ENCODE measurements around the gene ZNF560.
A peak's percentile ranks its signal among the peaks of the same experiment; 100 is the strongest.

ZNF560 gene

GRCh38 chr19:9535934-9536333, 37.5 kb upstream of the ZNF560 start:
- Histone ChIP-seq H3K4me1 (ENCODE audit: control extremely low read depth in 1 of 4, control insufficient read depth in 4 of 4, insufficient read depth in 4 of 4, low read length in 3 of 4) (peaks cover 0 to 11% (median 1%) of the 10 kb centered on the region in 4 experiments), H3K27ac (ENCODE audit: insufficient read depth in 1 of 2, low read depth in 1 of 2, low read length in 2 of 2, poor library complexity in 1 of 2, severe bottlenecking in 2 of 2) (no peak overlapping the region), H3K4me3 (ENCODE audit: control insufficient read depth in 1 of 7, extremely low read depth in 1 of 7, insufficient read depth in 4 of 7, low read depth in 2 of 7, low read length in 6 of 7) (no peak overlapping the region), H3K9me3 (ENCODE audit: control extremely low read depth in 1 of 5, control insufficient read depth in 4 of 5, insufficient read depth in 2 of 5, low read depth in 1 of 5, low read length in 4 of 5) (peaks cover 14 to 66% (median 53%) of the 10 kb centered on the region in 5 experiments), H3K27me3 (replicated peaks in 2 of 5; ENCODE audit: control insufficient read depth in 4 of 5, insufficient read depth in 5 of 5, low read length in 4 of 5) (no peaks in the 10 kb centered on the region), H3K36me3 (ENCODE audit: control insufficient read depth in 4 of 4, insufficient read depth in 4 of 4, low read length in 3 of 4) (peaks cover 44 to 59% (median 52%) of the 10 kb centered on the region in 4 experiments)
- no peak for DNase-seq
- ChIA-PET CTCF (no interaction called here), POLR2A (interaction anchor here (0.6 kb wide), 1 partner anchor 231 kb away, joined by 5 read pairs; no protein-coding TSS in a partner anchor)
- 100% methylated on average over 1 of the region's 4 CpGs for WGBS (ENCODE audit: insufficient coverage)

DNA sequence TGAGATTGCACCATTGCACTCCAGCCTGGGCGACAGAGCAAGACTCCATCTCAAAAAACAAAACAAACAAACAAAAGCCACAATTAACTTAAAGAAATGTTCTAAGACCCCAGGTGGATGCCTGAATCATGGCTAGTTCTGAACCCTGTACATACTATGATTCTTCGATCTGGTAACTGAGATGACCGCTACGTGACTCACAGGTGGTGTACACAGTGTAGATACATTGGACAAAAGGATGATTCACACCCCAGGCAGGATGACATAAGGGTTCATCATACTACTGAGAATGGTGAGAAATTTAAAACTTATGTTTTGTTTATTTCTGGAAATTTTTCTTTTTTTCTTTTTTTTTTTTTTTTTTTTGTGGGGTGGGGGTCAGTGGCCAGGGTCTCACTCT, 33.5 kb upstream of the ZNF560 start:
- POLR2A ChIA-PET, result no interaction called here
- Histone ChIP-seq H3K4me3 (ENCODE audit: control insufficient read depth in 1 of 7, extremely low read depth in 1 of 7, insufficient read depth in 4 of 7, low read depth in 2 of 7, low read length in 6 of 7) (no peak overlapping the region), H3K9me3 (ENCODE audit: control extremely low read depth in 1 of 5, control insufficient read depth in 4 of 5, insufficient read depth in 2 of 5, low read depth in 1 of 5, low read length in 4 of 5) (peaks cover 27 to 96% (median 84%) of the 10 kb centered on the region in 5 experiments), H3K27me3 (replicated peaks in 2 of 5; ENCODE audit: control insufficient read depth in 4 of 5, insufficient read depth in 5 of 5, low read length in 4 of 5) (no peaks in the 10 kb centered on the region), H3K27ac (ENCODE audit: insufficient read depth in 1 of 2, low read depth in 1 of 2, low read length in 2 of 2, poor library complexity in 1 of 2, severe bottlenecking in 2 of 2) (no peak overlapping the region), H3K36me3 (ENCODE audit: control insufficient read depth in 4 of 4, insufficient read depth in 4 of 4, low read length in 3 of 4) (peaks cover 70 to 97% (median 83%) of the 10 kb centered on the region in 4 experiments), H3K4me1 (ENCODE audit: control extremely low read depth in 1 of 4, control insufficient read depth in 4 of 4, insufficient read depth in 4 of 4, low read length in 3 of 4) (no peaks in the 10 kb centered on the region)
- DNase-seq, result no peak
- WGBS (ENCODE audit: insufficient coverage), result 95% methylated on average over 3 of the region's 4 CpGs
- CTCF ChIA-PET, result no interaction called here

GRCh38 chr19:9528757-9529336, 30.4 kb upstream of the ZNF560 start:
- 100% methylated on average over 1 of the region's 5 CpGs for WGBS (ENCODE audit: insufficient coverage)
- Histone ChIP-seq H3K27me3 (replicated peaks in 2 of 5; ENCODE audit: control insufficient read depth in 4 of 5, insufficient read depth in 5 of 5, low read length in 4 of 5) (no peaks in the 10 kb centered on the region), H3K36me3 (ENCODE audit: control insufficient read depth in 4 of 4, insufficient read depth in 4 of 4, low read length in 3 of 4) (peaks cover 47 to 83% (median 63%) of the 10 kb centered on the region in 4 experiments), H3K4me3 (ENCODE audit: control insufficient read depth in 1 of 7, extremely low read depth in 1 of 7, insufficient read depth in 4 of 7, low read depth in 2 of 7, low read length in 6 of 7) (peak overlapping the region in 1 of 7 experiments; percentile 35), H3K9me3 (ENCODE audit: control extremely low read depth in 1 of 5, control insufficient read depth in 4 of 5, insufficient read depth in 2 of 5, low read depth in 1 of 5, low read length in 4 of 5) (peaks cover 22 to 92% (median 74%) of the 10 kb centered on the region in 5 experiments), H3K27ac (ENCODE audit: insufficient read depth in 1 of 2, low read depth in 1 of 2, low read length in 2 of 2, poor library complexity in 1 of 2, severe bottlenecking in 2 of 2) (no peak overlapping the region), H3K4me1 (ENCODE audit: control extremely low read depth in 1 of 4, control insufficient read depth in 4 of 4, insufficient read depth in 4 of 4, low read length in 3 of 4) (no peaks in the 10 kb centered on the region)
- CTCF ChIA-PET, result no interaction called here
- peak; percentile 11 to 52 (median 34) for DNase-seq
- POLR2A ChIA-PET, result no interaction called here

DNA sequence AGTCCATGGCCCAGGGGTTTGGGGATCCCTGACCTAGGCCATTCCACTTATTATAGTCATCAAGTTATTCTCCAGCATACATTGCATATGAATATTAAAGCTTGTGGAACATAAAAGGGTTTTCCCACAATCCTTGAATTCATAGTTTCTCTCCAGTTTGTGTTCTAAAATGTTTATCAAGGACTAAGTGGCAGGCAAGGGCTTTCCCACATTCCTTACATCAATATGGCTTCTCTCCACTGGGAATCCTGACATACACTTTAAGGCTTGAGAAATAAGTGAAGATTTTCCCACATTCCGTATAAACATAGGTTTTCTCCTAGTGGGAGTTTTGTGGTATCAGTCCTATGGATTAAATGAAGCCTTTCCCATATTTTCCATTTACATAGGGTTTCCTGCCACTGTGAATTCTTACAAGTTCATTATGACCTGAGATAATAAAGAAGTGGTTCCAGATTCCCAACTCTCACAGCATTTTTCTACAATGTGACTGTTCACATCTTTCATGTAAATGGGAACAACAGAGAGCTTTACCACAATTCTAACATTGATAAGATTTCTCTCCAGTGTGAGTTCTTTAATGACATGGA, 25.6 kb upstream of the ZNF560 start:
- Histone ChIP-seq H3K4me3 (ENCODE audit: control insufficient read depth in 1 of 7, extremely low read depth in 1 of 7, insufficient read depth in 4 of 7, low read depth in 2 of 7, low read length in 6 of 7) (no peak overlapping the region), H3K27me3 (replicated peaks in 2 of 5; ENCODE audit: control insufficient read depth in 4 of 5, insufficient read depth in 5 of 5, low read length in 4 of 5) (no peaks in the 10 kb centered on the region), H3K27ac (ENCODE audit: insufficient read depth in 1 of 2, low read depth in 1 of 2, low read length in 2 of 2, poor library complexity in 1 of 2, severe bottlenecking in 2 of 2) (no peak overlapping the region), H3K36me3 (ENCODE audit: control insufficient read depth in 4 of 4, insufficient read depth in 4 of 4, low read length in 3 of 4) (peaks cover 5 to 43% (median 24%) of the 10 kb centered on the region in 4 experiments), H3K9me3 (ENCODE audit: control extremely low read depth in 1 of 5, control insufficient read depth in 4 of 5, insufficient read depth in 2 of 5, low read depth in 1 of 5, low read length in 4 of 5) (peaks cover 12 to 82% (median 67%) of the 10 kb centered on the region in 5 experiments), H3K4me1 (ENCODE audit: control extremely low read depth in 1 of 4, control insufficient read depth in 4 of 4, insufficient read depth in 4 of 4, low read length in 3 of 4) (no peaks in the 10 kb centered on the region)
- ChIA-PET POLR2A (no interaction called here), CTCF (no interaction called here)
- no CpG with 5 or more reads among the region's 1 CpG for WGBS (ENCODE audit: insufficient coverage)
- no peak for DNase-seq

DNA sequence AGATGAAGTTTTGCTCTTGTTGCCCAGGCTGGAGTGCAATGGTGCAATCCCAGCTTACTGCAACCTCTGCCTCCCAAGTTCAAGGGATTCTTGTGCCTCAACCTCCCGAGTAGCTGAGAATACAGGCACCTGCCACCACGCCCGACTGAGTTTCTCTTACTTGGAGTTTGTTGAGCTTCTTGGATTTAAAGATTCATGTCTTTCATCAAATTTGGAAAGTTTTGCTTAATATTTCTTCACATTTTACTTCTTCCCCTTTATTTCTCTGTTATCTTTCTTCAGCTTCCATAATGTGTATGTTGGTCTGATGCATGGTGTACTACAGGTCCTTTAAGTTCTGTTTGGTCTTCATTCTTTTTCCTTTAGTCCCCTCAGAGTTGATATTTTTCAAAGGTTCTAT, 8.9 kb upstream of the ZNF560 start:
- CTCF ChIA-PET, result no interaction called here
- H3K4me3 ChIP-seq (ENCODE audit: control insufficient read depth in 1 of 7, extremely low read depth in 1 of 7, insufficient read depth in 4 of 7, low read depth in 2 of 7, low read length in 6 of 7), result no peak overlapping the region
- H3K9me3 ChIP-seq (ENCODE audit: control extremely low read depth in 1 of 5, control insufficient read depth in 4 of 5, insufficient read depth in 2 of 5, low read depth in 1 of 5, low read length in 4 of 5), result peaks cover 3 to 47% (median 14%) of the 10 kb centered on the region in 5 experiments
- H3K4me1 ChIP-seq (ENCODE audit: control extremely low read depth in 1 of 4, control insufficient read depth in 4 of 4, insufficient read depth in 4 of 4, low read length in 3 of 4), result no peaks in the 10 kb centered on the region
- DNase-seq, result no peak
- no peaks in the 10 kb centered on the region for H3K27me3 ChIP-seq (replicated peaks in 2 of 5; ENCODE audit: control insufficient read depth in 4 of 5, insufficient read depth in 5 of 5, low read length in 4 of 5)
- H3K27ac ChIP-seq (ENCODE audit: insufficient read depth in 1 of 2, low read depth in 1 of 2, low read length in 2 of 2, poor library complexity in 1 of 2, severe bottlenecking in 2 of 2), result no peak overlapping the region
- POLR2A ChIA-PET, result no interaction called here
- WGBS (ENCODE audit: insufficient coverage), result no CpG with 5 or more reads among the region's 3 CpGs
- H3K36me3 ChIP-seq (ENCODE audit: control insufficient read depth in 4 of 4, insufficient read depth in 4 of 4, low read length in 3 of 4), result no peaks in the 10 kb centered on the region

GRCh38 chr19:9500796-9501195, 2.4 kb upstream of the ZNF560 start:
- POLR2A ChIA-PET, result no interaction called here
- CTCF ChIA-PET, result no interaction called here
- Histone ChIP-seq H3K4me3 (ENCODE audit: control insufficient read depth in 1 of 7, extremely low read depth in 1 of 7, insufficient read depth in 4 of 7, low read depth in 2 of 7, low read length in 6 of 7) (no peak overlapping the region), H3K27me3 (replicated peaks in 2 of 5; ENCODE audit: control insufficient read depth in 4 of 5, insufficient read depth in 5 of 5, low read length in 4 of 5) (peaks cover 0 to 21% (median 5%) of the 10 kb centered on the region in 5 experiments), H3K4me1 (ENCODE audit: control extremely low read depth in 1 of 4, control insufficient read depth in 4 of 4, insufficient read depth in 4 of 4, low read length in 3 of 4) (no peaks in the 10 kb centered on the region), H3K36me3 (ENCODE audit: control insufficient read depth in 4 of 4, insufficient read depth in 4 of 4, low read length in 3 of 4) (peaks cover 0 to 2% (median 0%) of the 10 kb centered on the region in 4 experiments), H3K9me3 (ENCODE audit: control extremely low read depth in 1 of 5, control insufficient read depth in 4 of 5, insufficient read depth in 2 of 5, low read depth in 1 of 5, low read length in 4 of 5) (peaks cover 7 to 54% (median 30%) of the 10 kb centered on the region in 5 experiments), H3K27ac (ENCODE audit: insufficient read depth in 1 of 2, low read depth in 1 of 2, low read length in 2 of 2, poor library complexity in 1 of 2, severe bottlenecking in 2 of 2) (no peak overlapping the region)
- no peak for DNase-seq
- WGBS (ENCODE audit: insufficient coverage), result no CpG with 5 or more reads among the region's 1 CpG

DNA sequence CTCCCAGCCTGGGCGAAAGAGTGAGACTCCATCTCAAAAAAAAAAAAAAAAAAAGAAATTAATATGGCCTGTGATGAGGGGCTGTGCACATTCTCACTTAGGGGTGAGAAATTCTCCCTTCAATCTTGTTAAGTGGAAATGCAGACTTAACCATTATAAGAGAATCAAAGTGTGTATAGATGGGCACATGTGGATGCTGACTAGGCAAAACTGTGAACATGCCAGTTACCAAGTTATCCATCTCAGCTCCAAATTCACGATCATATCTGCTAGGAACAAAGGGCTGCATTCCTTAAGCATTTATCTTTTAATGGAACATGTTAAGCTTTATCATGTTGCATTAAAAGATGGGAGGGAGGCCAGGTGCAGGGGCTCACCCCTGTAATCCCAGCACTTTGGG, 4.3 kb downstream of the ZNF560 start:
- H3K27me3 ChIP-seq (replicated peaks in 2 of 5; ENCODE audit: control insufficient read depth in 4 of 5, insufficient read depth in 5 of 5, low read length in 4 of 5), result peaks cover 0 to 18% (median 5%) of the 10 kb centered on the region in 5 experiments
- ChIA-PET CTCF (no interaction called here), POLR2A (no interaction called here)
- no peaks in the 10 kb centered on the region for H3K4me1 ChIP-seq (ENCODE audit: control extremely low read depth in 1 of 4, control insufficient read depth in 4 of 4, insufficient read depth in 4 of 4, low read length in 3 of 4)
- H3K4me3 ChIP-seq (ENCODE audit: control insufficient read depth in 1 of 7, extremely low read depth in 1 of 7, insufficient read depth in 4 of 7, low read depth in 2 of 7, low read length in 6 of 7), result no peak overlapping the region
- no peak for DNase-seq
- WGBS (ENCODE audit: insufficient coverage), result no CpG with 5 or more reads among the region's 2 CpGs
- no peak overlapping the region for H3K27ac ChIP-seq (ENCODE audit: insufficient read depth in 1 of 2, low read depth in 1 of 2, low read length in 2 of 2, poor library complexity in 1 of 2, severe bottlenecking in 2 of 2)
- H3K36me3 ChIP-seq (ENCODE audit: control insufficient read depth in 4 of 4, insufficient read depth in 4 of 4, low read length in 3 of 4), result peaks cover 0 to 2% (median 0%) of the 10 kb centered on the region in 4 experiments
- peaks cover 2 to 33% (median 24%) of the 10 kb centered on the region in 5 experiments for H3K9me3 ChIP-seq (ENCODE audit: control extremely low read depth in 1 of 5, control insufficient read depth in 4 of 5, insufficient read depth in 2 of 5, low read depth in 1 of 5, low read length in 4 of 5)

All from common myeloid progenitor, CD34-positive (primary cell).